Dermis microvascular lymphatic vessel endothelial cell (primary cell): ENCODE results near the gene ADAMTS2. TPM values are rescaled to one million over a fixed set of nuclear protein-coding genes. Genes with fewer than 3 reads are reported as not detected.

Experiments
- DNase-seq, 2 donors: peaks; one replicate each; pipeline versions ENCODE4 v3.0.0 to v3.0.0-alpha.2; 2010; ENCODE audit warnings: low read depth in 2 of 2
- total RNA-seq: library from RNA; depleted of rRNA; stranded (reverse); fragments of >200 nt; gene quantifications from 2 replicates; pipeline ENCODE4 v1.2.1, GENCODE V29; 2014

ADAMTS2 gene
- total RNA-seq, 1 donor from 2014 or later: not detected

- DNase-seq: no peak
Measured at GRCh38 chr5:179311091-179311470, 34.2 kb downstream of the ADAMTS2 start.

- no peak for DNase-seq
Measured at GRCh38 chr5:179310439-179311090, 34.7 kb downstream of the ADAMTS2 start.

GRCh38 chr5:179309751-179310320, 35.4 kb downstream of the ADAMTS2 start:
- no peak for DNase-seq

GRCh38 chr5:179309383-179309670, 35.9 kb downstream of the ADAMTS2 start:
- DNase-seq: no peak

GRCh38 chr5:179308563-179309382, 36.5 kb downstream of the ADAMTS2 start:
- DNase-seq: no peak

- no peak for DNase-seq
Measured at GRCh38 chr5:179307931-179308471, 37.3 kb downstream of the ADAMTS2 start.

GRCh38 chr5:179307013-179307800, 38.1 kb downstream of the ADAMTS2 start:
- no peak for DNase-seq

- DNase-seq: no peak
Measured at GRCh38 chr5:179306191-179307012, 38.9 kb downstream of the ADAMTS2 start.

GRCh38 chr5:179304871-179305270, 40.4 kb downstream of the ADAMTS2 start:
- DNase-seq: no peak

- DNase-seq: no peak
Measured at GRCh38 chr5:179304466-179304865, 40.8 kb downstream of the ADAMTS2 start.

- no peak for DNase-seq
Measured at GRCh38 chr5:179303451-179304200, 41.6 kb downstream of the ADAMTS2 start.

GRCh38 chr5:179302499-179303185, 42.6 kb downstream of the ADAMTS2 start:
- DNase-seq: no peak

- DNase-seq: no peak
Measured at GRCh38 chr5:179301796-179302195, 43.5 kb downstream of the ADAMTS2 start.

- no peak for DNase-seq
Measured at GRCh38 chr5:179301376-179301775, 43.9 kb downstream of the ADAMTS2 start.

- DNase-seq: no peak
Measured at GRCh38 chr5:179300581-179301180, 44.6 kb downstream of the ADAMTS2 start.

- DNase-seq: no peak
Measured at GRCh38 chr5:179298181-179298993, 46.9 kb downstream of the ADAMTS2 start.

GRCh38 chr5:179297486-179298180, 47.6 kb downstream of the ADAMTS2 start:
- no peak for DNase-seq

GRCh38 chr5:179297026-179297425, 48.2 kb downstream of the ADAMTS2 start:
- DNase-seq: no peak
